Skeletal muscle tissue (tissue), 4 donors: ENCODE results near the gene JPH4. TPM values are rescaled to one million over a fixed set of nuclear protein-coding genes. Genes with fewer than 3 reads are reported as not detected.

Experiments used
- H3K27ac ChIP-seq: one replicate; pipeline ENCODE4 v1.7.0; 2013; ENCODE audit warnings: mild to moderate bottlenecking, low read depth, low read length, inconsistent platforms
- H3K27me3 ChIP-seq, 3 donors: one replicate each; pipeline ENCODE4 v1.7.0; 2013; ENCODE audit warnings: low read length in 3 of 3; ENCODE audit not compliant: control insufficient read depth in 3 of 3, insufficient read depth in 3 of 3
- H3K36me3 ChIP-seq, 3 donors: one replicate each; pipeline ENCODE4 v1.7.0; 2013; ENCODE audit warnings: low read length in 3 of 3; ENCODE audit not compliant: control insufficient read depth in 3 of 3, insufficient read depth in 3 of 3
- H3K4me1 ChIP-seq, 3 donors: one replicate each; pipeline ENCODE4 v1.7.0; 2013; ENCODE audit warnings: low read length in 3 of 3, mild to moderate bottlenecking in 3 of 3; ENCODE audit not compliant: control insufficient read depth in 3 of 3, insufficient read depth in 3 of 3
- H3K4me3 ChIP-seq, 3 donors: one replicate each; pipeline ENCODE4 v1.7.0; 2013; ENCODE audit warnings: low read length in 3 of 3
- H3K9ac ChIP-seq, 3 donors: one replicate each; pipeline ENCODE4 v1.7.0; 2013; ENCODE audit warnings: low read length in 3 of 3, mild to moderate bottlenecking in 3 of 3, moderate library complexity in 2 of 3, low read depth in 1 of 3
- H3K9me3 ChIP-seq, 3 donors: one replicate each; pipeline ENCODE4 v1.7.0; 2013; ENCODE audit warnings: low read length in 3 of 3; ENCODE audit not compliant: control insufficient read depth in 3 of 3
- total RNA-seq: library from RNA; depleted of rRNA; stranded (reverse); fragments of >200 nt; gene quantifications from one replicate; pipeline ENCODE4 v1.2.3, GENCODE V29; 2014
- donor health status: Osteomylitis.

The JPH4 gene
- total RNA-seq, 1 donor from 2014 or later = 1.0 TPM

DNA sequence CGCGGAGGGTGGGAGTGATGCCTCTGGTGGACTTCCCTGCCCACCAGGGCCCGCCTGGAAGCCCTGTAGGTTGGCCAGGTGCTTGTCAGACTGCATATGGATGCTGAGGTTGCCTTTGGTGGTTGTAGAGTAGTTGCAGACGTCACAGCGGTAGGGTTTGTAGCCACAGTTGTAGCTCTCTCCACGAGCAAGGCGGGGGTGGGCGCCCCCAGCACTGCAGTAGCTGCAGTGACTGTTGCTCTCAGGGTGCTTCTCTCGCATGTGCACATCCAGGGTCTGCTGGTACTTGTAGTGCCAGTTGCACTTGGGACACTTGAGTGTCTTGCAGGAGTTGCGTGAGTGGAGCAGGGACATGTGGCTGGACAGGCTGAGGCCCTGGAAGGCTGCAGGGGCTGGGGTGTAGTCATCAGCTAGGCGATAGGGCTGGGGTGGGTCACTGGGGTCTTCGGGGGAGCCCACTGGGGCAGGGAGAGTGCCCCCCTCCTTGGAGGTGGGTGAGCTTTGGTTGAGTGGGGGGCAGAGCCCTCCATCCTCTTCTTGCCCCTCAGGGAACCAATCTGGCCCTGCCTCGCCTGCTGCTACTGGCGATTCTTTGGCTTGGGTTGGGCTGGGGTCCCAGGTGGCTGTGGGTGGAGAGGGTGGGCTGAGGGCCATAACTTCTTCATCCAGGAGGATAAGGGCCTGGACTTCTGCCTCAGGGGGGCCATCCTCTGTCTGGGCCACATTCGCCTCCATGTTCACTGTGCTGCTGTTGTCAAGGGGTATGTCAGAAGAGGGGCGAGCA is 44.7 kb downstream of the JPH4 start:
- H3K9me3 ChIP-seq = no peaks in the 10 kb centered on the region
- no peaks in the 10 kb centered on the region for H3K4me1 ChIP-seq
- peaks cover 0 to 2% (median 0%) of the 10 kb centered on the region in 3 donors for H3K36me3 ChIP-seq
- H3K9ac ChIP-seq = no peak overlapping the region
- H3K27ac ChIP-seq = no peak overlapping the region
- H3K27me3 ChIP-seq = no peaks in the 10 kb centered on the region
- H3K4me3 ChIP-seq = no peak overlapping the region

DNA sequence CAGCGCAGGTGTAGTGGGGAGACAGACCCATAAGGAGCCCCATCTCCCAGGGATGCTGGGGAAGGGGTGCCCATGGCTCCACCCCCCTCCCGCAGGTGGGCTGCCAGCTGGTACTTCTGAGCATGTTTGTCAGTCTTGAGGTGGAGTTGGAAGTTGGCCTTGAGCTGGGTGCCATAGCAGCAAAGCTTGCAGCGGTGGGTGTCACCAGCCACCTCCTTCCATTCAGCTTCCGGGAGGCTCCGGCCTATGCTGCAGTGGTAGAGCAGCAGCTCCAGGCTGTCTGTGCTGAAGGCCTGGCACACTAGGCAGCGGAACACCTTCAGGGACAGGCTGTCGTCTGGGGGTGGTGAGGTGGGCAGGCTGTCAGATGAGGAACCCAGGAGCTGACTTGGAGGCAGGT is 45.9 kb downstream of the JPH4 start:
- H3K27ac ChIP-seq = no peak overlapping the region
- no peak overlapping the region for H3K4me3 ChIP-seq
- H3K9me3 ChIP-seq = no peaks in the 10 kb centered on the region
- H3K36me3 ChIP-seq = peaks cover 0 to 2% (median 0%) of the 10 kb centered on the region in 3 donors
- no peaks in the 10 kb centered on the region for H3K4me1 ChIP-seq
- H3K27me3 ChIP-seq = no peaks in the 10 kb centered on the region
- no peak overlapping the region for H3K9ac ChIP-seq

DNA sequence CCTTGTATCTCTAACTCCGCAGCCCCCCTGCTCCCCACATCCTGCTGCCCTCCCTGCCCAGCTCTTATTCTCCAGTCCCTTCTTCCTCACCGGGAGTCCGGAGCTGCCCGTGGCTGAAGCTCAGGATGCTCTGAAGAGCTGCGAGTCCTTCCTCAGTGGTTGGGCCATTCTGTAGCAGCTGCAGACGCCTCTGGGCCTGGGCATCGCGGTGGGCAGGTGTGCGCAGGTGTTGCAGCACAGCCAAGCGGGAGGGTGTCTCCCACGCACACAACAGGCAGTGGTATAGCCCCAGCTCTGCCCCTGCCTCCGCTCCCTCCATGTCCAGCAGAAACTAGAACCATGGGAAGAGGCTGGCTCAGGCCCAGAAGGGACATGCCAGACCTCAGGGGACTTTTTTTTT is 47.2 kb downstream of the JPH4 start:
- no peak overlapping the region for H3K4me3 ChIP-seq
- H3K27me3 ChIP-seq = no peaks in the 10 kb centered on the region
- H3K9ac ChIP-seq = no peak overlapping the region
- no peaks in the 10 kb centered on the region for H3K4me1 ChIP-seq
- peaks cover 0 to 2% (median 0%) of the 10 kb centered on the region in 3 donors for H3K36me3 ChIP-seq
- no peak overlapping the region for H3K27ac ChIP-seq
- no peaks in the 10 kb centered on the region for H3K9me3 ChIP-seq

DNA sequence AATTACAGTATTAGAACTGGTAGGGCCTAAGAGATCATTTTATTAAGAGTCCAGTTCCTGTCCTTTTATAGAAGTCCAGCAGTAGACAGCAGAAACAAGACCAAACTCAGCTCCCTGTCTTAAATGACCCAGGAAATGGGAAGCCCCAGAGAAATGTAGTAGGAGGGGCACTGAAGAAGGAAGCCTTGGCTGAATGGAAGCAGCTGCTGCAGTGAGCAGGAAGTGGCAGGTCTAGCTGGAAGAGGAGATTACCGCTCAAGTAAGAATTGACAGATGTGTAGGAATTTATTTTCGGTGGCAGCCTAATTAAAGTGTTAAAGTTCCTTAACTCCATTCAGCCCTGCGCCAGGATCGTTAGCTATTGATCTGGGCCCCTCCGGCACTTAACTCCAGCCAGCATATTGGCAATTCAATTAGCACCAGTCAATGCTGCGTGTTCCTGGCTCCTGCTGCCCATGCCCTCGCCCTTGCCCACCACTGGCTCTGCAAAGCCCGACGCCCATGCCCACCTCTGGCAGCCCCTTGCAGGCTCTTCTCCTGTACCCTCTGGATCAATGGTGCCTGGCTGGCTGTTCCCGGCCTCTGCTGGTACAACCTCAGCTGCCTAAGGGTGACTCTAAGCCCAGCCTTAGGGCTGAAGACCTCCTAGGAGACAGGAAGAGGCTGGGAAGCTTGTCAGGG is 48.1 kb downstream of the JPH4 start:
- Histone ChIP-seq H3K4me1 (no peaks in the 10 kb centered on the region), H3K9ac (no peak overlapping the region), H3K9me3 (no peaks in the 10 kb centered on the region), H3K36me3 (peaks cover 0 to 2% (median 2%) of the 10 kb centered on the region in 3 donors), H3K27me3 (no peaks in the 10 kb centered on the region), H3K4me3 (no peak overlapping the region), H3K27ac (no peak overlapping the region)

DNA sequence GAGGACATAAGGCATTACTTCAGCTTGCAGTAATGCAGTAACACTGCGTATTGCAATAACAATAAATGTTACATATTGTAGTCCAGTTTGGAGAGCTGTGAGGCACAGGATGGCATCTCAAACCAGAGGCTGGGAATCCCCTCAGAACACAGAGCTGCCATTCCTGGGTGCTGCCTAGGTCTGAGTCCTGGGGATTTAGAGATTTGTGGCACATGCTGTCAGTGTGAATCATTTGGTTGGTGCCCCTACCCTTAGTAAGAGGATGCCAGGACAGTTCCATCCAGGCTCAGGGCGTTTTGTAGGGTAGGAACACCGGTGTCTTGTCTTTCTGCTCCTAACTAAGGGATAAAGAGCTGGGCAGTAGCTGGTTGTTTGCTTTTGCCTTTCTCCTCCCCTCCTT is 49.6 kb downstream of the JPH4 start:
- H3K9me3 ChIP-seq = no peaks in the 10 kb centered on the region
- H3K36me3 ChIP-seq = peaks cover 0 to 2% (median 2%) of the 10 kb centered on the region in 3 donors
- H3K9ac ChIP-seq = no peak overlapping the region
- H3K27me3 ChIP-seq = no peaks in the 10 kb centered on the region
- no peaks in the 10 kb centered on the region for H3K4me1 ChIP-seq
- H3K27ac ChIP-seq = no peak overlapping the region
- no peak overlapping the region for H3K4me3 ChIP-seq

DNA sequence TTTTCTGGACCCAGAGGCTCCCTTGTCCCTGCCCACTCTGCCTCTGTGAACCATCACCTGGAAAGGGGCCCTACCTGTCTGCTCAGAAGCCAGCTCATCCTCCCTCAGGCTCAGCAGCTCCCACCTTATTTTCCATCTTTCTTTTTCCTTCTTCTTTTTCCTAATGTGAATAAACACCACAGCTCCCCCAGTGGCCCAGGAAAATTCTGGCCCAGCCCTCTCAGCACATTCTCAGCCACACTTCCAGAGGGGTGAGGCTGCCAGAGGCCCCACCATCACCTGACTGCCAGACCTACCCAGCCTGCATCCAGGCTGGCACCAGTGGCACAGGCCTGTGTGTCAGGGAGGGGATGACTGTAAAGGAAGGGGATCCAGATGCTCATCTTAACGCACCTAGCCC is 50.0 kb downstream of the JPH4 start:
- Histone ChIP-seq H3K4me3 (no peak overlapping the region), H3K27ac (no peak overlapping the region), H3K9ac (peak overlapping the region in 1 of 3 donors; percentile 2), H3K4me1 (no peaks in the 10 kb centered on the region), H3K27me3 (no peaks in the 10 kb centered on the region), H3K9me3 (no peaks in the 10 kb centered on the region), H3K36me3 (peaks cover 0 to 2% (median 2%) of the 10 kb centered on the region in 3 donors)

DNA sequence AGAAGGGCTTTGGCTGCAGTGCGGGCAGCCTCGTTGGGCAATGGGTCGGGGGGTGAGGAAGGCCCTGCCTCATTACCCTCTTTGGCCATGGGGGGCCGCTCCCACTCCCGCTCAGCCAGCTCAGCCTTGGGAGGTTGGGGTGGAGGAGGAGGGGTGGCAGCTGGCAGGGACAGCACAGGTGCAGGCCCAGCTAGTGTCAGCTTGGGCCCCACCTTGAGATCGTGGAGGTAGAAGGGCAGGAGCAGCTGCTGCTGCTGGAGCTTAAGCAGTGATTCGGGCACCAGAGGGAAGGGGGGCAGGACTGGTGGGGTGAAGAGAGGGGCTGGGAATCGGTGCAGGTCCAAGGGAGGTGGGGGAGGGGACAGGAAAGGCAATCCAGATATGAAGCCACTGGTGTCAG is 53.0 kb downstream of the JPH4 start:
- Histone ChIP-seq H3K27me3 (no peaks in the 10 kb centered on the region), H3K4me3 (no peak overlapping the region), H3K36me3 (peaks cover 0 to 2% (median 0%) of the 10 kb centered on the region in 3 donors), H3K9me3 (no peaks in the 10 kb centered on the region), H3K9ac (no peak overlapping the region), H3K27ac (no peak overlapping the region), H3K4me1 (no peaks in the 10 kb centered on the region)

DNA sequence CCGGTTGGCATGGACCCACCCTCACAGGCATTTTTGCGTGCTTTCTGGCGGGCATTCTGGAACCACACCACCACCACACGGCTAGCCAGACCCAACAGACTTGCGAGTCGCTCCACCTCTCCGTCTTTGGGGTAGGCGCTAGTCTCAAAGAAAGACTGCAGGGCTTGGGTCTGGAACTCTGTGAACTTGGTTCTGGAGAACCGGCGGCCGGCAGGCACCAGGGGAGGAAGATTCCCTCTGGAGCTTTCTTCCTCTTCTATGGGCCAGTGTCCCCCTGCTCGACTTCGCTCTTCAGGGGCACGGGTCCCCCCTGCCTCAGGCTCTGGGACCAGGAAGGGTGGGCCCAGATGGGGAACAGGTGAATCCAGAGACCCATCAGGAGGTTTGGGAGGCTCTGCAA is 53.6 kb downstream of the JPH4 start:
- no peak overlapping the region for H3K4me3 ChIP-seq
- H3K27me3 ChIP-seq = no peaks in the 10 kb centered on the region
- H3K9me3 ChIP-seq = no peaks in the 10 kb centered on the region
- H3K36me3 ChIP-seq = peaks cover 0 to 2% (median 0%) of the 10 kb centered on the region in 3 donors
- H3K9ac ChIP-seq = no peak overlapping the region
- no peak overlapping the region for H3K27ac ChIP-seq
- H3K4me1 ChIP-seq = no peaks in the 10 kb centered on the region

DNA sequence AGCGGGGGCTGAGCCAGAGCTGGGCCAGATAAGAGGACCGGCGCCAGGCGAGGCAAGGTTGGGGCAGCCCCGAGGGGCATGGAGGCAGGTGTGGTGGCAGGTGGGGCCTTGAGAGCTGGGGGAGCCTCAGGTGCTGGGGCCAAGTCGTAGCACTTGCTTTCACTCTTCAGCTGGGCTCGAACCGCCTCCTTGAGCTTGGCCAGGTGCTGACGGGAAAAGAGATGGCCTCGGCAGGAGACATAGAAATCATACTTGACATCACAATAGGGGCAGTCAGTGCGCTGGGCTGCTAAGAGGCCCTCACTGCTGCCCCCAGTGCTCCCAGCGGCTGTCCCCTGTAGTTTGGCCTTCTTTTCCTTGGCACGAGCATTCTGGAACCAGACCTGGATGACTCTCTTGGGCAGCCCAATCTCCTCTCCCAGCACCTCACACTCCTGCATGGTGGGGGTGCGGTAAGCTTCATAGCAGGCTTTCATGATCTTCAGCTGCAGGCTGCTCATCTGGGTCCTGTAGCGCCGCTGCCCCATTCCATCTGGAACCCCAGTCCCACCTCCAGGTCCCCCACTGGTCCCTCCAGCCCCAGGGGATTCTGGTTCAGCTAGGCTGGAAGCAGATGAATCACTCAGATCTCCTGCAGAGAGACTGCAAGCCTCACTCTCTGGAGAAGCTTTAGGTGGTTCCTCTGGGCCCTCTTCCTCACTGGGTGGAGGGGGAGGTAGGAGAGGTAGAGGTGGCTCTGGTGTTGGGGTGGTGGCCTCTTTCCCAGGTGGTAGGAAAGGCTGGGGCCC is 55.2 kb downstream of the JPH4 start:
- no peak overlapping the region for H3K27ac ChIP-seq
- no peaks in the 10 kb centered on the region for H3K9me3 ChIP-seq
- peaks cover 0 to 2% (median 0%) of the 10 kb centered on the region in 3 donors for H3K36me3 ChIP-seq
- no peak overlapping the region for H3K4me3 ChIP-seq
- no peaks in the 10 kb centered on the region for H3K27me3 ChIP-seq
- peaks cover 0 to 6% (median 2%) of the 10 kb centered on the region in 3 donors for H3K4me1 ChIP-seq
- no peak overlapping the region for H3K9ac ChIP-seq
